Thymus (tissue), 11 donors: ENCODE results near the gene TMEM175. TPM values are rescaled to one million over a fixed set of nuclear protein-coding genes. Genes with fewer than 3 reads are reported as not detected.

Source experiments
- DNase-seq, 9 donors: peaks; one replicate each; pipeline ENCODE4 v3.0.0-alpha.2; 2013; ENCODE audit warnings: low spot score in 9 of 9, low read depth in 6 of 9, missing footprints in 1 of 9
- H3K27ac ChIP-seq, 2 donors: one replicate each; pipeline ENCODE4 v1.5.1; 2013; ENCODE audit warnings: control low read depth in 1 of 2, low read depth in 1 of 2, low read length in 1 of 2, mild to moderate bottlenecking in 1 of 2, moderate library complexity in 1 of 2
- H3K27me3 ChIP-seq, 2 donors: one replicate each; pipeline ENCODE4 v1.5.1; 2013; ENCODE audit warnings: low read length in 1 of 2; ENCODE audit not compliant: control insufficient read depth in 2 of 2, insufficient read depth in 1 of 2
- H3K36me3 ChIP-seq, 2 donors: one replicate each; pipeline ENCODE4 v1.5.1; 2013; ENCODE audit warnings: low read length in 1 of 2, mild to moderate bottlenecking in 1 of 2, moderate library complexity in 1 of 2; ENCODE audit not compliant: control insufficient read depth in 2 of 2, insufficient read depth in 2 of 2
- H3K4me1 ChIP-seq, 2 donors: one replicate each; pipeline ENCODE4 v1.5.1; 2013; ENCODE audit warnings: low read length in 2 of 2; ENCODE audit not compliant: control insufficient read depth in 2 of 2, insufficient read depth in 2 of 2
- H3K4me3 ChIP-seq, 2 donors: one replicate each; pipeline ENCODE4 v1.5.1; 2013; ENCODE audit warnings: low read length in 2 of 2, control low read depth in 1 of 2, mild to moderate bottlenecking in 1 of 2
- H3K9me3 ChIP-seq, 2 donors: one replicate each; pipeline ENCODE4 v1.5.1; 2013; ENCODE audit warnings: low read length in 1 of 2, mild to moderate bottlenecking in 1 of 2; ENCODE audit not compliant: control insufficient read depth in 2 of 2, insufficient read depth in 1 of 2
- WGBS: extraction: QIAGEN DNeasy Blood & Tissue Kit; methylation state at CpG from one replicate; pipeline ENCODE4 v1.1.7; 2013; 5-methylcytosine and 5-hydroxymethylcytosine counted together
- polyA plus RNA-seq: library from polyadenylated mRNA; stranded (reverse); fragments of 200-250 nt; gene quantifications from one replicate; pipeline ENCODE4 v1.2.3, GENCODE V29; 2013
- total RNA-seq: library from RNA; stranded (reverse); fragments of 120-200 nt; gene quantifications from one replicate; pipeline ENCODE4 v1.2.4, GENCODE V29; 2013
- donor health status: healthy.

The TMEM175 gene
- total and polyA plus RNA-seq, 2 donors: 10.9 to 87.1 TPM

DNA sequence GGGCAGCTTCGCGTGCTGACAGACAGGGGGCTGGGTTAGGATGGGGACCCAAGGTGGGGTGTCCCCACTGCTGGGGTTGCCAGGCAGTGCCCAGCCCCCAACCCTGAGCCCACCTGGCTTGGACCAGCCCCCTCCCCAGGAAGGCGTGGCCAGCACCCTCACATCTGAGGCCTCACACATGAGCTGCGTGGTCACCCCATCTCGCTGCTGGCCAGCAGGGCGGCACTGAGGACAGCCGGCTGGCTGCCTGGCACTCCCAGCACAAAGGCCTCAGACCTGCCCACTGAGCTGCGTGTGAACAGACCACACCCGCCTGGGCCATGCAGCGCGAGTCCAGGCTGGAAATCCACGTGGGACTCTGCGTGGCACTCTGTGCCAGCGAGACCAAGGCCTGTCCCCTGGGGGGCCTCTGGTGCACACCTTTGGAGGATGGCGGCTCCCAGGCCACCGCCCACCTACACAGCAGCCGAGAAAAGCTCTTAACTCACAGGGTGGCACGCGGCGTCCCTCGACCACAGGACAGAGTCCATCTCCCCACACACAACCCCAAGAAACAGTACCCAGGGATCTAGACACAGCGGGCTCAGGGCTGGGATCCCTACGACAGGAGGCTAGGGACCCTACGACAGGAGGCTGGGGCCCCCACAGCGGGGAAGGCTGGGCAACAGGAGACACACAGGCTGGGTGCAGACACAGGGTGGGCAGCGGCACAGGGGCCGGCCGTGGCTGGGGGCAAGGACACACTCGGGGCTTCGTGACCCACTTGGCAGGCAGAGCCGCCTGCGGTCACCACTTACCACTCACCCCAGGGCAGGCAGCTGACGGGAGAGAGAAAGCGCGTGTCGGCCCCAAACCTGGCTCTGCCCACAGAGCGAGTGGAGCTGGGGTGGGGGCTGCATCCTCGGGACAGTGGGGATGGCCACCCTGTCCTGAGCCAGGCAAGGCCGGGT, 31.3 kb downstream of the TMEM175 start:
- WGBS: 98% methylated on average over 39 of the region's 39 CpGs

DNA sequence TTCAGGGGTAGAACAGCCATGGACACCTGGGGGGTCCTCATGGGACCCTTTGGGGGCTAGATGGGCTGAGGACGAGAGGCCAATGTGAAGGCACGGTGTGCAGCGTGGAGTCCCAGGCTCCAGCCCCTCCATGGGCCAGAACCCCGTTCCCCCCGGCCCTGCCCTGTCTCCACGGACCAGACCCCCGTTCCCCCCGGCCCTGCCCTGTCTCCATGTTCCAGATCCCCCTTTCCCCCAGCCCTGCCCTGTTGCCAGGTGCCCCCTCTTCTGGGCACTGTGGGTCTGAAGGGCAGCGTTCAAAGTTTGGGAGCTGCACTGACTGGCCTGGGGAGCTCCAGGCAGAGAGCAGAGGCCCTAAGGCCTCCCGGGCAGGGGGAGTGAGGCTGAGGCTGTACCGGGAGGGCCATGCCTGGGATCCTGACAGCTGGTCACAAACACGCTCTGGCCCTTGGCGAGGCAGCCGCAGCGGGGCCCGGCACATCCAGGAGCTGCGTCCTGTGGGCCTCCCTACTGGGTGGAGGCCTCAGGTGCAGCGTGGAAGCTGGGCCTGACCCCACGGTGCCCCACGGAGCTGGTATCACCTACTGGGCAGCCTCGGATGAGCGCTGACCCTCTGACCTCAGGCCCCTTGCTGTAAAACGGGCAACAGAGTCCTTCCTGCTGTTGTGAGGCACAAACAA, 32.2 kb downstream of the TMEM175 start:
- Histone ChIP-seq H3K36me3 (peaks cover 8 to 71% of the 10 kb centered on the region in 2 donors), H3K4me3 (no peak overlapping the region), H3K4me1 (no peaks in the 10 kb centered on the region), H3K27ac (no peak overlapping the region), H3K9me3 (no peaks in the 10 kb centered on the region), H3K27me3 (peaks cover 0 to 29% of the 10 kb centered on the region in 2 donors)
- no peak for DNase-seq
- WGBS: 98% methylated on average over 23 of the region's 23 CpGs

More for the DNA sequence above, 31.3 kb downstream of the TMEM175 start:
- Histone ChIP-seq H3K4me1 (no peaks in the 10 kb centered on the region), H3K27ac (no peak overlapping the region), H3K4me3 (no peak overlapping the region), H3K27me3 (peaks cover 0 to 20% of the 10 kb centered on the region in 2 donors), H3K36me3 (peaks cover 8 to 80% of the 10 kb centered on the region in 2 donors), H3K9me3 (no peaks in the 10 kb centered on the region)
- DNase-seq: no peak

DNA sequence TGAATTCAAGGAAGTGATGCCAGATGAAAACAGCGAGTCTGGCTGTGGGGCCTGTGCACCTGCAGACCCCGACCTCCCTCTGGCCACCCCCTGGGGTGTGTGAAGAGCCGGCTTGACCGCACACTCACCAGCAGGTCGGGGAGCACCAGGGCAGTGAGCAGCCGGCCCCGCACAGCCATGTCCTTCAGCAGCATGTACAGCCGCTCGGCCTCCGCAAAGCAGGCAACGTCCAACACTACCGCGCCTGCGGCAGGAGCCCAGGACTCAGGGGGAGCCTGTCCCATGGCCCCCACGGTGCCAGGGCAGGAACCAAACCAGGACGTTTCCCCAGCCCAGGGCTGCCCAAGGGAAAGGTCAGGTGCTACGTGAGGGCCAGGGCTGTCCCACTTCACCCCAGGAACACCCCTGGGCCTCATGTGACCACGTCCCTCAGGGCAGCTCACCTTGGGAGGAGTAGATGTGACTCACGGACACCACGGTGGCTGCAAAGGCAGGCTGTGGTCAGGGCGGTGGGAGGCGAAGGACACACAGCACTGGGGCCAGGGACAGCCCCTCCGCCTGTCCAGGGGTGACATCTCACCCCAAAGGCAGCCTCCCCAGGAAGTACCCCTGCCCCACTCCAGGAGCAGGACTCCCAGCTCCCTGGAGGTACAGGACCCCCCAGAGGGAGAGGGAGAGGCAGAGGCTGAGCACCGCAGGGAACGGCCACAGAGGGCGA, 32.9 kb downstream of the TMEM175 start:
- H3K27me3 ChIP-seq: peaks cover 0 to 29% of the 10 kb centered on the region in 2 donors
- no peak overlapping the region for H3K4me3 ChIP-seq
- DNase-seq: no peak
- H3K9me3 ChIP-seq: no peaks in the 10 kb centered on the region
- H3K4me1 ChIP-seq: no peaks in the 10 kb centered on the region
- no peak overlapping the region for H3K27ac ChIP-seq
- 97% methylated on average over 26 of the region's 26 CpGs for WGBS
- peaks cover 8 to 63% of the 10 kb centered on the region in 2 donors for H3K36me3 ChIP-seq

DNA sequence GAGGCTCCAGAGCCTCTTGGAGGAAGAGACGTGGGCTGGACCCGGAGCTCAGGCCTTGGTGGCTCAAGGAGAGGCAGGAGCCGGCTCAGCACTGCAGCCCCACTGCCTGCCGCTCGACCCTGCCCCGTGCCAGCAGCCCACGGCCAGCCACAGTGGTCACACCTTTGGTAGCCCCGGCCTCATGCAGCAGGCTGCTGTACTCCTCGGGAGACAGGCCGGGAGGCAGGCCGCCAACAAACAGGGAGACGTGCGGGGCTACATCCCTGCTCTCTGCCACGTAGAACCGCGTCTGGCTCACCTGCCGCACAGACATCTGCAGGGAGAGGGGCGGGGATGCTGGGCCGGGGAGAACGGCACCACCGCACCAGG, 33.5 kb downstream of the TMEM175 start:
- Histone ChIP-seq H3K27ac (no peak overlapping the region), H3K4me1 (no peaks in the 10 kb centered on the region), H3K4me3 (no peak overlapping the region), H3K9me3 (no peaks in the 10 kb centered on the region), H3K36me3 (peaks cover 8 to 58% of the 10 kb centered on the region in 2 donors), H3K27me3 (peaks cover 0 to 30% of the 10 kb centered on the region in 2 donors)
- 97% methylated on average over 21 of the region's 21 CpGs for WGBS
- no peak for DNase-seq

DNA sequence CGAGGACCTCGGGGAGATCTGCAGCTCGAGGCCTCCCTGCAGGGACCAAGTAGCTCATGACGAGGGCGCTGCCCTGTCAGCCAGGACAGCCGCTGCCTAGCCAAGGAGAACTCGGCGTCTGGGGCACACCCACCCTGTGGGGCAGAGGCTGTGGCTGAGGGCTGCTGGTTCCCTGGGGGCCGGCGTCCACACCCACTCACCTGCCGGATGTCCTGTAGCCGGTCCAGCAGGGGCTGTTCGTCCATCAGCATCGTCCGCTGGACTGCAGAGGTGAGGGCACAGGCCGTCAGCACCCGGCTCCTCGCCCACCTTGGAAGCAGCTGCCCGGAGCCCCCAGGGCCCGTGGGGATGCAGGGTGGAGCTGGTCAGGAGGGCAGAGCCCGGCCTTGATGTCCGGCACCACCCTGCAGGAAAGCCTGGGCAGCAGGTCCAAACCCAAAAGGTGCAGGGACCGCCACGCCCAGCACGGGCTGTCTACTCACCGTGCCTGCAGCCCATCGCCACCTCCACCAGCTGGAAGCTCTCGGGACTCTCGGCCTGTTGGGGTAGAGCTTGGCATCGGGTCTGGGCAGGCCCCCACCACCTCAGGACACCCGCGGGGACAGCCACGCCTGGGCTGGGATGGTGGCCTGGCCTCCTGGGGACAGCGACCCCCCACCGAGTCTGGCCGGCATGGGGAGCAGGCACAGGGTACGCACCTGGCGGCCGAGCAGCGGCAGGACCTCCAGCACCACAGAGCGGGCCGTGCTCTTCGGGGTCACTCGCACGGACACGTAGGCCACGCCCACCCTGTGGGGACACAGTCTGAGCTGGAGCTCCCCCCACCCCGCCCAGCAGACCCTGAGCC, 34.2 kb downstream of the TMEM175 start:
- 94% methylated on average over 48 of the region's 48 CpGs for WGBS
- H3K27me3 ChIP-seq: peaks cover 0 to 37% of the 10 kb centered on the region in 2 donors
- H3K4me1 ChIP-seq: peaks cover 1 to 2% of the 10 kb centered on the region in 2 donors
- no peak overlapping the region for H3K27ac ChIP-seq
- no peak overlapping the region for H3K4me3 ChIP-seq
- H3K9me3 ChIP-seq: no peaks in the 10 kb centered on the region
- peaks cover 8 to 52% of the 10 kb centered on the region in 2 donors for H3K36me3 ChIP-seq
- DNase-seq: no peak

DNA sequence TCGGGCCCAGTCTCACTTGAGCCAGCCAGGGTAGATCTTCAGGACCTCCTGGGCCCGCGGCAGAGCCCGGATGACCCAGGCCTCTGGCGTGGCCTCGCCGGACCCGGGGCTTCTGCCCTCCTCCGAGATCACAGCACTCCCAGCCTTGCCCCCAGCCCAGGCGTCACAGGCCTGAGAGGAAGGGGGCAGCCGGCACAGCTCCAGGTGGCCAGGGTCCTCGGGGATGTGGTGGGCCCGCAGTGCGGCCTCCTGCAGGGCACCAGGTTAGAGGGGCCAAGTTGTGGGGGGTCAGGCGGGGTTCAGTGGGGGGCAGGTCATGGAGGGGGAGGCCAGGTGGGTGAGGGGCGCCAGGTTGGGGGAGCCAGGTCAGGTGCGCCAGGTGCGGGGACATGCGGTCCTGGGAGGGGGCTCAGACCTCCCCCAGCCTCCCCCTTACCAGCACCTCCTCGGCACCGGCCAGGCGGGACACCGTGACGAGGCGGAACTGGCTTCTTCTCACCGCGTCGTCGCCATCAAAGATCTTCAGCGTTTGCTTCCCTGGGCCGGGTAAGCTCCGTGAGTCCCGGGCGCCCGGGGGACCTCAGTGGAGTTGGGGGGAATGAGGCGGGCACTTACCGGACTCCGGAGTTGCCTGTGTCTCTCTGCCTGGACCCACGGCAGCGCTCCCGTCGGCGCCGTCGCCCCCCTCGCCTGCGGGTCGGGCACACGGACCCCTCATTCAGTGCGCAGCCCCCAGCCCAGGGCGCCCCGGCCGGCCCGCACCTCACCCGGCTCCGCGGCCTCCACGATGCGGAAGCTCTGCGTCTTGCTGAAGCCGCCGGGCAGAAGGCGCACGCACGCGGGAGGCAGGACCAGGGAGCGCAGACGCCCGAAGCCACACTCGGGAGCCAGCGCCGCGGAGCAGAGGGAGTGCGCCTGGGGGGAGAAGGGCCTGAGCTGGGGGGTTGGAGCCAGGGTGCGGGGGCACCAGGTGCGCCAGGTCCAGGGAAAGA, 35.1 kb downstream of the TMEM175 start:
- Histone ChIP-seq H3K4me3 (no peak overlapping the region), H3K27ac (no peak overlapping the region), H3K27me3 (peaks cover 0 to 46% of the 10 kb centered on the region in 2 donors), H3K4me1 (peaks cover 7 to 11% of the 10 kb centered on the region in 2 donors), H3K9me3 (no peaks in the 10 kb centered on the region), H3K36me3 (peaks cover 2 to 43% of the 10 kb centered on the region in 2 donors)
- no peak for DNase-seq
- WGBS: 79% methylated on average over 76 of the region's 76 CpGs

DNA sequence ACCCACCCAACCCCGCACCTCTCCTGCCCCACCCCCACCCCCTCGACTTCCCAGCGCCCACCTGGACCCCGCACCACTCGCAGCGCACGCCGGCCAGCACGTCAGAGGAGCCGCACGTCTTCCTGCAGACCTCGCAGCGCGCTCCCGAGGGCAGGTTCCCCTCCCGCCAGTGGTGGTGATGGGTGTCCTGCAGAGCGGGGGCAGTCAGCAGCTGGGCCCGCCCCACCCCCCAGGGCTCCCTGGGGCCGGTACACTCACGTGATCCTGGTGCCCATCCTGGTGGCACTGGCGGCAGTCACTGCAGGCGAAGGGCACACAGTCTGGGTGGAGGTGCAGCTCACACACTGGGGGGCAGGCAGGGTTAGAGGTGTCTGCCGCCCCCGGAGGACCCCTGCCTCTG, 36.0 kb downstream of the TMEM175 start:
- no peak for DNase-seq
- WGBS: 69% methylated on average over 24 of the region's 24 CpGs
- H3K4me3 ChIP-seq: no peak overlapping the region
- no peaks in the 10 kb centered on the region for H3K9me3 ChIP-seq
- peaks cover 0 to 35% of the 10 kb centered on the region in 2 donors for H3K36me3 ChIP-seq
- no peak overlapping the region for H3K27ac ChIP-seq
- H3K27me3 ChIP-seq: peaks cover 0 to 51% of the 10 kb centered on the region in 2 donors
- H3K4me1 ChIP-seq: peaks cover 11 to 15% of the 10 kb centered on the region in 2 donors
